Duodenal mucosa (tissue), 2 donors: ENCODE data around the gene NFIC.
A peak's percentile ranks its signal among the peaks of the same experiment; 100 is the strongest.

ENCODE experiments used
- H3K27ac ChIP-seq: one replicate; pipeline ENCODE4 v1.7.0; 2013; ENCODE audit warnings: low read depth, low read length
- H3K27me3 ChIP-seq, 2 donors: one replicate each; pipeline ENCODE4 v1.7.0; 2013; ENCODE audit warnings: low read length in 2 of 2, control low read depth in 1 of 2; ENCODE audit not compliant: insufficient read depth in 2 of 2, control insufficient read depth in 1 of 2
- H3K36me3 ChIP-seq, 2 donors: one replicate each; pipeline ENCODE4 v1.7.0; 2013; ENCODE audit warnings: low read length in 2 of 2, control low read depth in 1 of 2; ENCODE audit not compliant: insufficient read depth in 2 of 2, control insufficient read depth in 1 of 2
- H3K4me1 ChIP-seq, 2 donors: one replicate each; pipeline ENCODE4 v1.7.0; 2013; ENCODE audit warnings: low read length in 2 of 2, control low read depth in 1 of 2; ENCODE audit not compliant: insufficient read depth in 2 of 2, control insufficient read depth in 1 of 2
- H3K4me3 ChIP-seq, 2 donors: one replicate each; pipeline ENCODE4 v1.7.0; 2013; ENCODE audit warnings: low read length in 2 of 2, low read depth in 1 of 2
- H3K9ac ChIP-seq, 2 donors: one replicate each; pipeline ENCODE4 v1.7.0; 2013; ENCODE audit warnings: low read length in 2 of 2, low read depth in 1 of 2
- H3K9me3 ChIP-seq, 2 donors: one replicate each; pipeline ENCODE4 v1.7.0; 2013; ENCODE audit warnings: low read length in 2 of 2, control low read depth in 1 of 2; ENCODE audit not compliant: control insufficient read depth in 1 of 2

The NFIC gene

GRCh38 chr19:3358689-3359014 is 7.7 kb upstream of the NFIC start:
- no peak overlapping the region for H3K27ac ChIP-seq
- no peaks in the 10 kb centered on the region for H3K9me3 ChIP-seq
- H3K36me3 ChIP-seq, result no peaks in the 10 kb centered on the region
- H3K4me3 ChIP-seq, result peak overlapping the region; percentile 72 to 81
- H3K27me3 ChIP-seq, result no peaks in the 10 kb centered on the region
- peak overlapping the region; percentile 46 to 57 for H3K9ac ChIP-seq
- peaks cover 10 to 28% of the 10 kb centered on the region in 2 donors for H3K4me1 ChIP-seq

GRCh38 chr19:3359015-3359918 is 7.1 kb upstream of the NFIC start:
- peak overlapping the region; percentile 57 to 62 for H3K9ac ChIP-seq

GRCh38 chr19:3359919-3360420 is 6.4 kb upstream of the NFIC start:
- H3K9me3 ChIP-seq, result no peaks in the 10 kb centered on the region
- H3K27ac ChIP-seq, result peak overlapping the region; percentile 81
- no peaks in the 10 kb centered on the region for H3K27me3 ChIP-seq
- peak overlapping the region; percentile 81 to 87 for H3K4me3 ChIP-seq
- H3K36me3 ChIP-seq, result no peaks in the 10 kb centered on the region
- H3K9ac ChIP-seq, result peak overlapping the region; percentile 62 to 79
- peaks cover 11 to 30% of the 10 kb centered on the region in 2 donors for H3K4me1 ChIP-seq

More at GRCh38 chr19:3359015-3359918, 7.1 kb upstream of the NFIC start:
- peak overlapping the region; percentile 72 to 81 for H3K4me3 ChIP-seq
- H3K36me3 ChIP-seq, result no peaks in the 10 kb centered on the region
- H3K27ac ChIP-seq, result peak overlapping the region; percentile 81
- H3K9me3 ChIP-seq, result no peaks in the 10 kb centered on the region
- no peaks in the 10 kb centered on the region for H3K27me3 ChIP-seq
- peaks cover 10 to 28% of the 10 kb centered on the region in 2 donors for H3K4me1 ChIP-seq

GRCh38 chr19:3360421-3361383 is 5.7 kb upstream of the NFIC start:
- Histone ChIP-seq H3K27me3 (no peaks in the 10 kb centered on the region), H3K9ac (peak overlapping the region; percentile 49 to 79), H3K4me1 (peaks cover 18 to 37% of the 10 kb centered on the region in 2 donors)

GRCh38 chr19:3361384-3362216 is 4.8 kb upstream of the NFIC start:
- Histone ChIP-seq H3K27ac (peak overlapping the region; percentile 70), H3K9me3 (no peaks in the 10 kb centered on the region), H3K4me3 (peak overlapping the region; percentile 17 to 81), H3K27me3 (no peaks in the 10 kb centered on the region), H3K9ac (peak overlapping the region in 1 of 2 donors; percentile 18), H3K36me3 (no peaks in the 10 kb centered on the region), H3K4me1 (peaks cover 18 to 39% of the 10 kb centered on the region in 2 donors)

More at GRCh38 chr19:3360421-3361383, 5.7 kb upstream of the NFIC start:
- Histone ChIP-seq H3K4me3 (peak overlapping the region; percentile 81 to 87), H3K36me3 (no peaks in the 10 kb centered on the region), H3K9me3 (no peaks in the 10 kb centered on the region), H3K27ac (peak overlapping the region; percentile 70)

GRCh38 chr19:3362217-3362906 is 4.0 kb upstream of the NFIC start:
- Histone ChIP-seq H3K4me1 (peaks cover 18 to 38% of the 10 kb centered on the region in 2 donors), H3K36me3 (no peaks in the 10 kb centered on the region), H3K9me3 (no peaks in the 10 kb centered on the region), H3K27me3 (no peaks in the 10 kb centered on the region), H3K4me3 (peak overlapping the region in 1 of 2 donors; percentile 45), H3K27ac (no peak overlapping the region), H3K9ac (peak overlapping the region in 1 of 2 donors; percentile 7)

- no peaks in the 10 kb centered on the region for H3K36me3 ChIP-seq
- no peak overlapping the region for H3K9ac ChIP-seq
- no peaks in the 10 kb centered on the region for H3K27me3 ChIP-seq
- H3K4me1 ChIP-seq, result peaks cover 27 to 41% of the 10 kb centered on the region in 2 donors
- no peak overlapping the region for H3K4me3 ChIP-seq
- no peaks in the 10 kb centered on the region for H3K9me3 ChIP-seq
- H3K27ac ChIP-seq, result no peak overlapping the region
Measured at GRCh38 chr19:3363841-3364500, 2.4 kb upstream of the NFIC start.

- Histone ChIP-seq H3K27me3 (no peaks in the 10 kb centered on the region), H3K36me3 (no peaks in the 10 kb centered on the region), H3K9me3 (no peaks in the 10 kb centered on the region), H3K4me1 (peaks cover 27 to 43% of the 10 kb centered on the region in 2 donors), H3K9ac (no peak overlapping the region), H3K27ac (no peak overlapping the region), H3K4me3 (no peak overlapping the region)
Measured at GRCh38 chr19:3364501-3364858, 1.9 kb upstream of the NFIC start.
